ENCODE measurements around the gene AAK1. TPM values are rescaled to one million over a fixed set of nuclear protein-coding genes. Genes with fewer than 3 reads are reported as not detected.

Gene AAK1
- total RNA-seq, 1 donor from 2014 or later = 20.8 TPM

DNA sequence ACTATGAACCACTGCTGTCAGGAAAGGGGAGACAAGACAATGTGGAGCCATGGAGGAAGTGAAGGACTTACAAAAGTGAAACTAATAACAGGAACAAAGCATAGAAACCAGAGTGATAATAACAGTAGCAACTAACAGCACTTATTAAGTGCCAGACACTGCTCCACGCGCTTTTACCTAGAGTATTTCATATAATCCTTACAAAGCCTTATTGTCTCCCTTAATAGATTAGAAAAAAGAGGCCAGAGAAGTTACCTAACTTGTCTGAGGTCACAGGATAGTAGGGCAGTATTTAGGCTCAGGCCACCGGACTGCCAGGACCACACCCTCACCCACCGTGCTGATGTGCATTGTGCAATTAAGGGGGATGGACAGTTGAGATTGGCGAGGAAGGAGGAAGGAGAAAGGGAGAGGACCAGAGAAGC is 107.7 kb downstream of the AAK1 start:
- H3K79me2 ChIP-seq (ENCODE audit: low read depth) = no peaks in the 10 kb centered on the region
- H2AFZ ChIP-seq (replicated peaks) = no peak overlapping the region
- H3K4me1 ChIP-seq = no peaks in the 10 kb centered on the region
- no peak for DNase-seq (ENCODE audit: low spot score)
- H3K4me3 ChIP-seq = no peak overlapping the region
- no peak overlapping the region for H3K9ac ChIP-seq
- Mint-ChIP-seq H3K4me3 (no peak overlapping the region), H3K4me1 (no peaks in the 10 kb centered on the region), H3K36me3 (peaks cover 37% of the 10 kb centered on the region), H3K27me3 (ENCODE audit: insufficient read depth, low read depth) (no peaks in the 10 kb centered on the region), H3K9me3 (peaks cover under 1% of the 10 kb centered on the region), H3K27ac (no peak overlapping the region)
- H3F3A ChIP-seq (ENCODE audit: low read depth) = no peaks in the 10 kb centered on the region
- H4K20me1 ChIP-seq (ENCODE audit: low read depth) = no peaks in the 10 kb centered on the region
- H3K36me3 ChIP-seq = no peaks in the 10 kb centered on the region
- TF ChIP-seq EZH2phosphoT487 (IDR thresholded peaks at IDR 0.05) = no peak
- TF ChIP-seq, protein P1, sequence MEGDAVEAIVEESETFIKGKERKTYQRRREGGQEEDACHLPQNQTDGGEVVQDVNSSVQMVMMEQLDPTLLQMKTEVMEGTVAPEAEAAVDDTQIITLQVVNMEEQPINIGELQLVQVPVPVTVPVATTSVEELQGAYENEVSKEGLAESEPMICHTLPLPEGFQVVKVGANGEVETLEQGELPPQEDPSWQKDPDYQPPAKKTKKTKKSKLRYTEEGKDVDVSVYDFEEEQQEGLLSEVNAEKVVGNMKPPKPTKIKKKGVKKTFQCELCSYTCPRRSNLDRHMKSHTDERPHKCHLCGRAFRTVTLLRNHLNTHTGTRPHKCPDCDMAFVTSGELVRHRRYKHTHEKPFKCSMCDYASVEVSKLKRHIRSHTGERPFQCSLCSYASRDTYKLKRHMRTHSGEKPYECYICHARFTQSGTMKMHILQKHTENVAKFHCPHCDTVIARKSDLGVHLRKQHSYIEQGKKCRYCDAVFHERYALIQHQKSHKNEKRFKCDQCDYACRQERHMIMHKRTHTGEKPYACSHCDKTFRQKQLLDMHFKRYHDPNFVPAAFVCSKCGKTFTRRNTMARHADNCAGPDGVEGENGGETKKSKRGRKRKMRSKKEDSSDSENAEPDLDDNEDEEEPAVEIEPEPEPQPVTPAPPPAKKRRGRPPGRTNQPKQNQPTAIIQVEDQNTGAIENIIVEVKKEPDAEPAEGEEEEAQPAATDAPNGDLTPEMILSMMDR (IDR thresholded peaks at IDR 0.05) = no peak
- no peak for TF ChIP-seq EZH2 (IDR thresholded peaks at IDR 0.05)
- H3K9me3 ChIP-seq (ENCODE audit: low read depth) = no peaks in the 10 kb centered on the region
- no peak overlapping the region for H3K4me2 ChIP-seq
- no peaks in the 10 kb centered on the region for H3K27me3 ChIP-seq
- no peak overlapping the region for H3K27ac ChIP-seq

DNA sequence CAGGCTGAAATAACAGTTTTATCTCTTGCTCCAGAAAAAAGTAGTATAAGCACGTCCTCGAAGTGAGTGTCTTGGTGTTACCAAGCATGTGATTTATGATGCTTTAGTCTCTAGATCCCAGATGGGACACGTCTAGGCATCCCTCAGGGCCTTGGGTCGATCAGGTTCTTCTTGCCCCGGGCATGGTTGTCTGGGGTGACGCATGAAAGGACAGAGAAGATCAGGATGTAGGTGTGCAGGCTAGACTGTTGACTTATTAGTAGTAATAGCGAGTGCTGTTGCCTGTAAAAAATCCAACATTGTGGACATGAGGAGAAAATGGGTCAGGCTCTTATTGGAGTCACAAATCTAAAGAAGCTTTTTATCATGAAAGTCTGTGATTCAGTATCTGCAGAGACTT is 112.4 kb downstream of the AAK1 start:
- TF ChIP-seq EZH2phosphoT487 (IDR thresholded peaks at IDR 0.05) = no peak
- TF ChIP-seq, protein P1 (IDR thresholded peaks at IDR 0.05) = no peak
- no peak for TF ChIP-seq EZH2 (IDR thresholded peaks at IDR 0.05)
- Histone ChIP-seq H3K4me1 (peaks cover 5% of the 10 kb centered on the region), H4K20me1 (ENCODE audit: low read depth) (no peaks in the 10 kb centered on the region), H3K36me3 (no peaks in the 10 kb centered on the region), H3K27me3 (no peaks in the 10 kb centered on the region), H2AFZ (replicated peaks) (no peak overlapping the region), H3K9ac (no peak overlapping the region), H3K4me2 (no peak overlapping the region), H3K27ac (no peak overlapping the region), H3K4me3 (no peak overlapping the region), H3F3A (ENCODE audit: low read depth) (peaks cover 7% of the 10 kb centered on the region), H3K79me2 (ENCODE audit: low read depth) (no peaks in the 10 kb centered on the region), H3K9me3 (ENCODE audit: low read depth) (no peaks in the 10 kb centered on the region)
- H3K4me3 Mint-ChIP-seq = no peak overlapping the region
- no peaks in the 10 kb centered on the region for H3K4me1 Mint-ChIP-seq
- H3K27ac Mint-ChIP-seq = no peak overlapping the region
- H3K9me3 Mint-ChIP-seq = no peaks in the 10 kb centered on the region
- H3K36me3 Mint-ChIP-seq = peaks cover 26% of the 10 kb centered on the region
- H3K27me3 Mint-ChIP-seq (ENCODE audit: insufficient read depth, low read depth) = no peaks in the 10 kb centered on the region
- no peak for DNase-seq (ENCODE audit: low spot score)

DNA sequence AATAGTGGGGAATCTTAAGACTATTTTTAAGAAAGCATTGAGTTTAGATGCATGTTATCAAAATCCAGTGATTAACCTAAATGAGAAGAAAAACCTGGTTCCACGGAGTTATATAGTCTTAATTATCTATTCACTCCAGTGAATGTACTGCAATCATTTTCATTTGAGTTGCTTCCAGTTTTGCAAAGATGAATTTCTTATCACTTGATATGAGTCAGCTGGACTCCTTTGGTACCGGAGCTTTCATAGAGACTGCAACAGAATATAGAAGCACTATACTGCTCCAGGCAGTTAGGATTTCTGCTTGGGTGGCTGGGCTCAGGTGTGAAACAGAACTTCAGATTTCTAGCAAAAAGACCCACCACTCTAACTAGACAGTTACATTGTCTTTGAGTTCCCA is 114.1 kb downstream of the AAK1 start:
- Histone ChIP-seq H3K4me3 (no peak overlapping the region), H3K4me1 (peaks cover 13% of the 10 kb centered on the region), H3K9me3 (ENCODE audit: low read depth) (no peaks in the 10 kb centered on the region), H3K27me3 (no peaks in the 10 kb centered on the region), H3K4me2 (no peak overlapping the region), H3K27ac (no peak overlapping the region), H3K9ac (no peak overlapping the region), H3F3A (ENCODE audit: low read depth) (peaks cover 14% of the 10 kb centered on the region), H3K79me2 (ENCODE audit: low read depth) (no peaks in the 10 kb centered on the region), H3K36me3 (no peaks in the 10 kb centered on the region), H4K20me1 (ENCODE audit: low read depth) (no peaks in the 10 kb centered on the region), H2AFZ (replicated peaks) (no peak overlapping the region)
- H3K27me3 Mint-ChIP-seq (ENCODE audit: insufficient read depth, low read depth) = no peaks in the 10 kb centered on the region
- no peak for DNase-seq (ENCODE audit: low spot score)
- H3K4me1 Mint-ChIP-seq = no peaks in the 10 kb centered on the region
- TF ChIP-seq, protein P1 (IDR thresholded peaks at IDR 0.05) = no peak
- TF ChIP-seq EZH2phosphoT487 (IDR thresholded peaks at IDR 0.05) = no peak
- TF ChIP-seq EZH2 (IDR thresholded peaks at IDR 0.05) = no peak
- H3K9me3 Mint-ChIP-seq = no peaks in the 10 kb centered on the region
- peaks cover 32% of the 10 kb centered on the region for H3K36me3 Mint-ChIP-seq
- H3K4me3 Mint-ChIP-seq = no peak overlapping the region
- no peak overlapping the region for H3K27ac Mint-ChIP-seq

Measured in neural progenitor cell (in vitro differentiated cells).